Measurements from ENCODE around the gene WDR47. TPM values are rescaled to one million over a fixed set of nuclear protein-coding genes. Genes with fewer than 3 reads are reported as not detected.

Gene WDR47
- total RNA-seq, 1 donor from 2014 or later: 8.0 TPM

DNA sequence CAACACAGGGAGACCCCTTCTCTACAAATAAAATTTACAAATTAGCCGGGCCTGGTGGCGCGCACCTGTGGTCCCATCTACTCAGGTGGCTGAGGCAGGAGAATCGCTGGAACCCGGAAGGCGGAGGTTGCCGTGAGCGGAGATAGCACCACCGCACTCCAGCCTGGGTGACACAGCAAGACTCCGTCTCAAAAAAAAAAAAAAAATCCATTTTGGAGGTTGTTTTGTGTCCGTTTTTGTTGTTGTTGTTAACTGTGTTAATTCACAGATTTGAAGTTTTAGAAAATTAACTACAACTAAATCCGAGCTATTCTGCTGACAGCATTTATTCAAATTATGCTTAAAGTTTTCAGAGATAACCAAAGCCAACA lies 79.2 kb downstream of the WDR47 start:
- TF ChIP-seq, protein P1, sequence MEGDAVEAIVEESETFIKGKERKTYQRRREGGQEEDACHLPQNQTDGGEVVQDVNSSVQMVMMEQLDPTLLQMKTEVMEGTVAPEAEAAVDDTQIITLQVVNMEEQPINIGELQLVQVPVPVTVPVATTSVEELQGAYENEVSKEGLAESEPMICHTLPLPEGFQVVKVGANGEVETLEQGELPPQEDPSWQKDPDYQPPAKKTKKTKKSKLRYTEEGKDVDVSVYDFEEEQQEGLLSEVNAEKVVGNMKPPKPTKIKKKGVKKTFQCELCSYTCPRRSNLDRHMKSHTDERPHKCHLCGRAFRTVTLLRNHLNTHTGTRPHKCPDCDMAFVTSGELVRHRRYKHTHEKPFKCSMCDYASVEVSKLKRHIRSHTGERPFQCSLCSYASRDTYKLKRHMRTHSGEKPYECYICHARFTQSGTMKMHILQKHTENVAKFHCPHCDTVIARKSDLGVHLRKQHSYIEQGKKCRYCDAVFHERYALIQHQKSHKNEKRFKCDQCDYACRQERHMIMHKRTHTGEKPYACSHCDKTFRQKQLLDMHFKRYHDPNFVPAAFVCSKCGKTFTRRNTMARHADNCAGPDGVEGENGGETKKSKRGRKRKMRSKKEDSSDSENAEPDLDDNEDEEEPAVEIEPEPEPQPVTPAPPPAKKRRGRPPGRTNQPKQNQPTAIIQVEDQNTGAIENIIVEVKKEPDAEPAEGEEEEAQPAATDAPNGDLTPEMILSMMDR (conservative IDR thresholded peaks at IDR 0.05; ENCODE audit: low read depth, low read length): no peak
- H3K4me3 ChIP-seq (ENCODE audit: low read depth, low read length): peak overlapping the region; percentile 62
- no peak for DNase-seq (ENCODE audit: low read depth)

- TF ChIP-seq, protein P1 (conservative IDR thresholded peaks at IDR 0.05; ENCODE audit: low read depth, low read length): no peak
- peak overlapping the region; percentile 62 for H3K4me3 ChIP-seq (ENCODE audit: low read depth, low read length)
- DNase-seq (ENCODE audit: low read depth): no peak
Observed at GRCh38 chr1:108961752-108962486, 80.0 kb downstream of the WDR47 start.

DNA sequence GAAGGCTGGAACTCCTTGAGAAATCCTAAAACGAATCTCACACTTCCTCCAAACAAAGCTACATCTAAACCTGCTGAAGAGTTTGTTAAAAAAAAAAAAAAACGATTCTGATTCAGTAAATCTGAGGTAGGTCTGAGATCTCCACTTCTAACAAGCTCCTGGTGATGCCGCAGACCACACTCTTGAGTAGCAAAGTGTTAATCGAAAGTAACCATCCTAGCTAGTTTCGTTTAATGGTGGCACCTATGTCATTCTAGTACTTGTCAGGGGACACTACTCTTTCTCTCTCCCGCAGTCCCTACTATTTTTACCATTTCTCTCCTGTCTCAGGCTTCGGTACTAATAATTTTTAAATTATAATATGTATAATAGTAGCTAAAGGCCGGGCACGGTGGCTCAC lies 80.7 kb downstream of the WDR47 start:
- DNase-seq (ENCODE audit: low read depth): no peak
- TF ChIP-seq, protein P1 (conservative IDR thresholded peaks at IDR 0.05; ENCODE audit: low read depth, low read length): no peak
- no peak overlapping the region for H3K4me3 ChIP-seq (ENCODE audit: low read depth, low read length)

DNA sequence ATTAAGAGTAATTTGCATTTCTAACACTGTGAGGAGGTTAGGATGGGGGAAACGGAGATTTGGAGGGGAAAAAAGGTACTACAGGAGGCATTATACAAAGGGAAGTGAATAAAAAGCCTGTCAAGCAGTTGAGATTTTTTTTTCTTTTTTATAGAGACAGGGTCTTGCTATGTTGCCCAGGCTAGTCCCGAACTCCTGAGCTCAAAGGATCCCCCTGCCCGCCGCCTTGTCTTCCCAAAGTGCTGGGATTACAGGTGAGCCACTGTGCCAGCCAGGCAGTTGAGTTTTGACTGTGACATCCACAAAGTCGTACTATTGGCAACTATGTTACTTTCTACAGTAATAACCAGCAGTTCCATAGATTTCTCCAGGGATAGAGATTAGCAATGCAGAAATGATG lies 81.2 kb downstream of the WDR47 start:
- no peak overlapping the region for H3K4me3 ChIP-seq (ENCODE audit: low read depth, low read length)
- DNase-seq (ENCODE audit: low read depth): no peak
- TF ChIP-seq, protein P1 (conservative IDR thresholded peaks at IDR 0.05; ENCODE audit: low read depth, low read length): no peak

- H3K4me3 ChIP-seq (ENCODE audit: low read depth, low read length): no peak overlapping the region
- DNase-seq (ENCODE audit: low read depth): no peak
- TF ChIP-seq, protein P1 (conservative IDR thresholded peaks at IDR 0.05; ENCODE audit: low read depth, low read length): no peak
Observed at GRCh38 chr1:108957888-108958287, 84.0 kb downstream of the WDR47 start.

- TF ChIP-seq, protein P1 (conservative IDR thresholded peaks at IDR 0.05; ENCODE audit: low read depth, low read length): no peak
- DNase-seq (ENCODE audit: low read depth): no peak
- no peak overlapping the region for H3K4me3 ChIP-seq (ENCODE audit: low read depth, low read length)
Observed at GRCh38 chr1:108955881-108956280, 86.0 kb downstream of the WDR47 start.

- DNase-seq (ENCODE audit: low read depth): no peak
- no peak overlapping the region for H3K4me3 ChIP-seq (ENCODE audit: low read depth, low read length)
- TF ChIP-seq, protein P1 (conservative IDR thresholded peaks at IDR 0.05; ENCODE audit: low read depth, low read length): no peak
Observed at GRCh38 chr1:108955111-108955510, 86.8 kb downstream of the WDR47 start.

All from epithelial cell of proximal tubule (primary cell).